Measurements from ENCODE around the gene MRM2.

The MRM2 gene

DNA sequence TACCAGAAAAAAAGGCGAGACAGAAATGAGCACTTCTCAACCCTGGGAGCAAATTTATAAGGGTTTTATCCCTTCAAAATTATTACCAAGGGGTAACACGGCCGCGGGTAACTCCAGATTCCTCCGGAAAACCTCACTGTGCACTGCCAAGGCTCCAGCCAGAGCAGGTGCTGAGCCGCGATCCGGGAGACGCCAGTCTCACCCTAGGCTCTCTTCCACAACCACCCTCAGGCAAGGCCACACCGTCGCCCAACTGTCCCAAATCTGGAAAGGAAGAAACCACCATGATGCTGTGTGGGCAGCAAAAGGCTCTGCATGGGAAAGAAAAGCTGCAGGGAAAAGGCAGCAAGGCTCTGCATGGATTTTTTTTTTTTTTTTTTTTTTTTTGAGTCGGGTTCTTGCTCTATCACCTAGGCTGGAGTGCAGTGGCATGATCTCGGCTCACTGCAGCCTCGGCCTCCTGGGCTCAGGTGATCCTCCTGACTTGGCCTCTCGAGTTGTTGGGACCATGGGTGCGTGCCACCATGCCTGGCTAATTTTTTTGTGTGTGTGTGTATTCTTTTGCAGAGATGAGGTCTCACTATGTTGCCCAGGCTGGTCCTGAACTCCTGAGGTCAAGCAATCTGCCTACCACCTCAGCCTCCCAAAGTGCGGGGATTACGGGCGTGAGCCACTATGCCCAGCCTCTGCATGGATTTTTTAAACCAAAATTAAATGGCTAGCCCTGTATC, 48.3 kb downstream of the MRM2 start:
- Histone ChIP-seq H3K27ac (no peak overlapping the region), H4K20me1 (peaks cover 11 to 54% (median 41%) of the 10 kb centered on the region in 11 experiments; a peak in 20 of 22 replicates), H3K36me3 (peaks cover 66 to 90% (median 80%) of the 10 kb centered on the region in 11 experiments), H3K4me2 (peak overlapping the region in 2 of 11 experiments; percentile 6 to 18; a peak in 2 of 22 replicates), H3K9me3 (replicated peaks in 1 of 11) (peaks cover 22 to 32% (median 26%) of the 10 kb centered on the region in 11 experiments), H3K4me1 (peaks cover 8 to 45% (median 37%) of the 10 kb centered on the region in 10 experiments; a peak in 19 of 20 replicates), H3K9ac (no peak overlapping the region), H3K4me3 (no peak overlapping the region), H3K27me3 (no peaks in the 10 kb centered on the region)
- no peak for TF ChIP-seq Cebpa-rat (IDR thresholded peaks at IDR 0.05)

- Histone ChIP-seq H3K4me1 (peaks cover 8 to 37% (median 30%) of the 10 kb centered on the region in 10 experiments; a peak in 19 of 20 replicates), H3K36me3 (peaks cover 69 to 90% (median 81%) of the 10 kb centered on the region in 11 experiments), H3K9ac (no peak overlapping the region), H4K20me1 (peaks cover 11 to 47% (median 33%) of the 10 kb centered on the region in 11 experiments; a peak in 20 of 22 replicates), H3K4me2 (peak overlapping the region in 3 of 11 experiments; percentile 6 to 18 (median 7); a peak in 3 of 22 replicates), H3K4me3 (no peak overlapping the region), H3K27ac (no peak overlapping the region), H3K27me3 (no peaks in the 10 kb centered on the region), H3K9me3 (replicated peaks in 1 of 11) (peaks cover 28 to 40% (median 34%) of the 10 kb centered on the region in 11 experiments)
- TF ChIP-seq Cebpa-rat (IDR thresholded peaks at IDR 0.05), result no peak
Measured at GRCh38 chr7:2192831-2193534, 49.0 kb downstream of the MRM2 start.

DNA sequence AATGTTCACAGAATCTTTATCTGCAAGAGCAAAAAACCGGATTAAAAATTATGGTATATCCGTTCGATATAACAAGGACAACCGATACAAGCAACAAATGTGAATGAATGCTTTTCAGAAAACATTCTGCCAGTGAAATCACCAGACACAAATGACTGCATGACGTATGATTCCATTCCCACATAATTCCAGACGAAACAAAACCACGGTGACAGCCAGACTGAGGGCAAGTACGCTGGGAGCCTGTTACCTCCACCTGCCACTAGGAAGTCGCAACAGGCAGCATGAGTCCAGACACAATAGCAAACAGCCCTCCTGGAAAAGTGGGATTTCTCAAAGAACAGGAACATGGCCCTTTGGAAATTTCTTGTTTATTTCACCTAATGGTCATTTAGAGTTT, 51.0 kb downstream of the MRM2 start:
- peaks cover 0 to 27% (median 14%) of the 10 kb centered on the region in 11 experiments; a peak in 14 of 22 replicates for H4K20me1 ChIP-seq
- H3K27me3 ChIP-seq, result no peaks in the 10 kb centered on the region
- TF ChIP-seq Cebpa-rat (IDR thresholded peaks at IDR 0.05), result no peak
- no peak overlapping the region for H3K27ac ChIP-seq
- H3K4me1 ChIP-seq, result peaks cover 0 to 25% (median 13%) of the 10 kb centered on the region in 10 experiments; a peak in 14 of 20 replicates
- H3K36me3 ChIP-seq, result peaks cover 77 to 96% (median 91%) of the 10 kb centered on the region in 11 experiments
- H3K9ac ChIP-seq, result no peak overlapping the region
- no peak overlapping the region for H3K4me2 ChIP-seq
- no peak overlapping the region for H3K4me3 ChIP-seq
- H3K9me3 ChIP-seq (replicated peaks in 1 of 11), result peaks cover 28 to 43% (median 36%) of the 10 kb centered on the region in 11 experiments

DNA sequence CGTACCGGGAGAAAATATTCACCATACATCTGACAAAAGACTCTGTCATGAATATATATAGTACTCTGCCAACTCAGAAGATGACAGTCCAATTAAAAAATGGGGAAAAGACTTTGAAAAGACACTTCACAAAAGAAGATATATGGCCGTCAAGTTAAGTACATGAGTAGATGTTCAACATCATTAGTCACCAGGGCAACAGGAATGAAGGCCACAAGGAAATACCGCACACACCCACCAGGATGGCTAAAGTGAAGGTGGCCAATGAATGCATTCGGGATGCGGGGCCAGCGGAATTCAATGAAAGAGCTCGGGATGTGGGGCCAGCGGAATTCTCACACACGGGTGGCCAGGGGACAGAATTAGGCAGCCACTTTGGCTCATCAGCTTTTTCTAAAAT, 51.5 kb downstream of the MRM2 start:
- Histone ChIP-seq H3K4me3 (no peak overlapping the region), H3K9me3 (replicated peaks in 1 of 11) (peaks cover 23 to 40% (median 31%) of the 10 kb centered on the region in 11 experiments), H3K36me3 (peaks cover 72 to 96% (median 89%) of the 10 kb centered on the region in 11 experiments), H3K4me1 (peaks cover 0 to 25% (median 13%) of the 10 kb centered on the region in 10 experiments; a peak in 11 of 20 replicates), H3K4me2 (no peak overlapping the region), H4K20me1 (peaks cover 0 to 22% (median 12%) of the 10 kb centered on the region in 11 experiments; a peak in 14 of 22 replicates), H3K27me3 (no peaks in the 10 kb centered on the region), H3K9ac (no peak overlapping the region), H3K27ac (no peak overlapping the region)
- TF ChIP-seq Cebpa-rat (IDR thresholded peaks at IDR 0.05), result no peak

- peaks cover 17 to 41% (median 23%) of the 10 kb centered on the region in 11 experiments for H3K9me3 ChIP-seq (replicated peaks in 1 of 11)
- H3K4me1 ChIP-seq, result peaks cover 14 to 38% (median 26%) of the 10 kb centered on the region in 10 experiments
- H4K20me1 ChIP-seq, result peaks cover 0 to 6% (median 0%) of the 10 kb centered on the region in 11 experiments; a peak in 1 of 22 replicates
- no peak overlapping the region for H3K9ac ChIP-seq
- H3K4me2 ChIP-seq, result peak overlapping the region in 5 of 11 experiments; percentile 13 to 60 (median 43); a peak in 6 of 22 replicates
- peaks cover 54 to 77% (median 63%) of the 10 kb centered on the region in 11 experiments for H3K36me3 ChIP-seq
- H3K27me3 ChIP-seq, result no peaks in the 10 kb centered on the region
- H3K27ac ChIP-seq, result no peak overlapping the region
- TF ChIP-seq Cebpa-rat (IDR thresholded peaks at IDR 0.05), result no peak
- no peak overlapping the region for H3K4me3 ChIP-seq
Measured at GRCh38 chr7:2186166-2186565, 55.8 kb downstream of the MRM2 start.

- Histone ChIP-seq H3K27me3 (no peaks in the 10 kb centered on the region), H4K20me1 (peaks cover 0 to 10% (median 0%) of the 10 kb centered on the region in 11 experiments; a peak in 3 of 22 replicates), H3K36me3 (peaks cover 50 to 72% (median 60%) of the 10 kb centered on the region in 11 experiments), H3K9me3 (replicated peaks in 1 of 11) (peaks cover 17 to 41% (median 23%) of the 10 kb centered on the region in 11 experiments), H3K4me1 (peaks cover 19 to 43% (median 31%) of the 10 kb centered on the region in 10 experiments), H3K4me2 (peak overlapping the region in 5 of 11 experiments; percentile 13 to 60 (median 43); a peak in 8 of 22 replicates), H3K4me3 (no peak overlapping the region), H3K27ac (no peak overlapping the region), H3K9ac (peak overlapping the region in 2 of 11 experiments; percentile 3 to 27; a peak in 1 of 22 replicates)
- no peak for TF ChIP-seq Cebpa-rat (IDR thresholded peaks at IDR 0.05)
Measured at GRCh38 chr7:2185715-2186114, 56.3 kb downstream of the MRM2 start.
